ENCODE data around the gene RASAL1. TPM values are rescaled to one million over a fixed set of nuclear protein-coding genes. Genes with fewer than 3 reads are reported as not detected.

RASAL1 gene
- total and polyA plus RNA-seq, 2 experiments from 2014 or later: 2.7 to 8.2 TPM

DNA sequence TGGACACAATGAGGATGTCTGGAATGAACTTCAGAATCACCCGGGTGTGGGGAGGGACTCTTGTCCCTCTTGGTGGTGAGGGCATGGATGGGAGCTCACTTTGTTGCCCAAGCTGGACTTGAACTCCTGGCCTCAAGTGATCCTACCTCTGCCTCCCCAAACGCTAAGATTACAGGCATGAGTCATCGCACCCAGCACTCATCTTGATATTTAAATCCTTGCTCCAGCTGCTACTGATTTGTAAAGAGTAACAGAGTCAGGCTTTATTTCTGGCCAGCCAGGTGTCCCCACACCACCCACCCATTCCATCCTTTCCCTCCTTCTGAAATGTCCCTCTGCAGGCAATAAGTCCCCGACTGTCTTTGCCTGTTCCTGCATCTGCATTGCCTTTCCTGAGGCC is 44.8 kb upstream of the RASAL1 start:
- H3K27ac Mint-ChIP-seq: no peak overlapping the region
- H3F3A ChIP-seq (replicated peaks; ENCODE audit: low read depth): peaks cover under 1% of the 10 kb centered on the region; the same call in 1 of the 2 replicates
- TF ChIP-seq POLR2AphosphoS5 (IDR thresholded peaks at IDR 0.05; ENCODE audit: low read depth) (no peak), REST (IDR thresholded peaks at IDR 0.05; ENCODE audit: unreplicated experiment) (no peak), EZH2phosphoT487 (IDR thresholded peaks at IDR 0.05; ENCODE audit: unreplicated experiment) (no peak), EZH2 (IDR thresholded peaks at IDR 0.05; ENCODE audit: low read depth, unreplicated experiment) (no peak), STAT1 (IDR thresholded peaks at IDR 0.05; ENCODE audit: unreplicated experiment) (no peak), JUNB (IDR thresholded peaks at IDR 0.05; ENCODE audit: unreplicated experiment) (no peak), NANOG (IDR thresholded peaks at IDR 0.05; ENCODE audit: borderline replicate concordance) (no peak), CTCF (conservative IDR thresholded peaks at IDR 0.05; ENCODE audit: low read depth in 2 of 2) (no peak), ZNF114 (CRISPR knock-in tag; IDR thresholded peaks at IDR 0.05) (no peak), ZNF331 (CRISPR knock-in tag; IDR thresholded peaks at IDR 0.05; ENCODE audit: low read depth) (no peak)
- TF ChIP-seq, protein P1, sequence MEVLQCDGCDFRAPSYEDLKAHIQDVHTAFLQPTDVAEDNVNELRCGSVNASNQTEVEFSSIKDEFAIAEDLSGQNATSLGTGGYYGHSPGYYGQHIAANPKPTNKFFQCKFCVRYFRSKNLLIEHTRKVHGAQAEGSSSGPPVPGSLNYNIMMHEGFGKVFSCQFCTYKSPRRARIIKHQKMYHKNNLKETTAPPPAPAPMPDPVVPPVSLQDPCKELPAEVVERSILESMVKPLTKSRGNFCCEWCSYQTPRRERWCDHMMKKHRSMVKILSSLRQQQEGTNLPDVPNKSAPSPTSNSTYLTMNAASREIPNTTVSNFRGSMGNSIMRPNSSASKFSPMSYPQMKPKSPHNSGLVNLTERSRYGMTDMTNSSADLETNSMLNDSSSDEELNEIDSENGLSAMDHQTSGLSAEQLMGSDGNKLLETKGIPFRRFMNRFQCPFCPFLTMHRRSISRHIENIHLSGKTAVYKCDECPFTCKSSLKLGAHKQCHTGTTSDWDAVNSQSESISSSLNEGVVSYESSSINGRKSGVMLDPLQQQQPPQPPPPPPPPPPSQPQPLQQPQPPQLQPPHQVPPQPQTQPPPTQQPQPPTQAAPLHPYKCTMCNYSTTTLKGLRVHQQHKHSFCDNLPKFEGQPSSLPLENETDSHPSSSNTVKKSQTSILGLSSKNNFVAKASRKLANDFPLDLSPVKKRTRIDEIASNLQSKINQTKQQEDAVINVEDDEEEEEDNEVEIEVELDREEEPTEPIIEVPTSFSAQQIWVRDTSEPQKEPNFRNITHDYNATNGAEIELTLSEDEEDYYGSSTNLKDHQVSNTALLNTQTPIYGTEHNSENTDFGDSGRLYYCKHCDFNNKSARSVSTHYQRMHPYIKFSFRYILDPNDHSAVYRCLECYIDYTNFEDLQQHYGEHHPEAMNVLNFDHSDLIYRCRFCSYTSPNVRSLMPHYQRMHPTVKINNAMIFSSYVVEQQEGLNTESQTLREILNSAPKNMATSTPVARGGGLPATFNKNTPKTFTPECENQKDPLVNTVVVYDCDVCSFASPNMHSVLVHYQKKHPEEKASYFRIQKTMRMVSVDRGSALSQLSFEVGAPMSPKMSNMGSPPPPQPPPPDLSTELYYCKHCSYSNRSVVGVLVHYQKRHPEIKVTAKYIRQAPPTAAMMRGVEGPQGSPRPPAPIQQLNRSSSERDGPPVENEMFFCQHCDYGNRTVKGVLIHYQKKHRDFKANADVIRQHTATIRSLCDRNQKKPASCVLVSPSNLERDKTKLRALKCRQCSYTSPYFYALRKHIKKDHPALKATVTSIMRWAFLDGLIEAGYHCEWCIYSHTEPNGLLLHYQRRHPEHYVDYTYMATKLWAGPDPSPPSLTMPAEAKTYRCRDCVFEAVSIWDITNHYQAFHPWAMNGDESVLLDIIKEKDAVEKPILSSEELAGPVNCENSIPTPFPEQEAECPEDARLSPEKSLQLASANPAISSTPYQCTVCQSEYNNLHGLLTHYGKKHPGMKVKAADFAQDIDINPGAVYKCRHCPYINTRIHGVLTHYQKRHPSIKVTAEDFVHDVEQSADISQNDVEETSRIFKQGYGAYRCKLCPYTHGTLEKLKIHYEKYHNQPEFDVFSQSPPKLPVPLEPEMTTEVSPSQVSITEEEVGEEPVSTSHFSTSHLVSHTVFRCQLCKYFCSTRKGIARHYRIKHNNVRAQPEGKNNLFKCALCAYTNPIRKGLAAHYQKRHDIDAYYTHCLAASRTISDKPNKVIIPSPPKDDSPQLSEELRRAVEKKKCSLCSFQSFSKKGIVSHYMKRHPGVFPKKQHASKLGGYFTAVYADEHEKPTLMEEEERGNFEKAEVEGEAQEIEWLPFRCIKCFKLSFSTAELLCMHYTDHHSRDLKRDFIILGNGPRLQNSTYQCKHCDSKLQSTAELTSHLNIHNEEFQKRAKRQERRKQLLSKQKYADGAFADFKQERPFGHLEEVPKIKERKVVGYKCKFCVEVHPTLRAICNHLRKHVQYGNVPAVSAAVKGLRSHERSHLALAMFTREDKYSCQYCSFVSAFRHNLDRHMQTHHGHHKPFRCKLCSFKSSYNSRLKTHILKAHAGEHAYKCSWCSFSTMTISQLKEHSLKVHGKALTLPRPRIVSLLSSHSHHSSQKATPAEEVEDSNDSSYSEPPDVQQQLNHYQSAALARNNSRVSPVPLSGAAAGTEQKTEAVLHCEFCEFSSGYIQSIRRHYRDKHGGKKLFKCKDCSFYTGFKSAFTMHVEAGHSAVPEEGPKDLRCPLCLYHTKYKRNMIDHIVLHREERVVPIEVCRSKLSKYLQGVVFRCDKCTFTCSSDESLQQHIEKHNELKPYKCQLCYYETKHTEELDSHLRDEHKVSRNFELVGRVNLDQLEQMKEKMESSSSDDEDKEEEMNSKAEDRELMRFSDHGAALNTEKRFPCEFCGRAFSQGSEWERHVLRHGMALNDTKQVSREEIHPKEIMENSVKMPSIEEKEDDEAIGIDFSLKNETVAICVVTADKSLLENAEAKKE (CRISPR knock-in tag; IDR thresholded peaks at IDR 0.05): no peak
- H3K27me3 Mint-ChIP-seq (ENCODE audit: insufficient read depth, low read depth, poor library complexity): peaks cover 9% of the 10 kb centered on the region
- no peak for ATAC-seq
- H3K4me1 ChIP-seq (ENCODE audit: insufficient read depth): no peaks in the 10 kb centered on the region
- H2AFZ ChIP-seq: no peak overlapping the region
- peaks cover 20% of the 10 kb centered on the region for H3K36me3 ChIP-seq (ENCODE audit: insufficient read depth)
- no peak overlapping the region for H3K4me2 ChIP-seq
- H3K9me2 ChIP-seq (ENCODE audit: insufficient read depth): no peaks in the 10 kb centered on the region
- no peaks in the 10 kb centered on the region for H3K9me3 Mint-ChIP-seq
- H3K27ac ChIP-seq (ENCODE audit: low read depth): no peak overlapping the region
- H3K79me2 ChIP-seq (replicated peaks; ENCODE audit: insufficient read depth): peaks cover 35% of the 10 kb centered on the region
- DNase-seq (ENCODE audit: low spot score): no peak
- H3K4me1 Mint-ChIP-seq: no peaks in the 10 kb centered on the region
- no peaks in the 10 kb centered on the region for H3K27me3 ChIP-seq (ENCODE audit: insufficient read depth)
- H3K4me3 ChIP-seq: no peak overlapping the region
- H3K4me3 Mint-ChIP-seq: no peak overlapping the region
- H4K20me1 ChIP-seq (replicated peaks; ENCODE audit: insufficient read depth): peaks cover 20% of the 10 kb centered on the region
- peaks cover 58% of the 10 kb centered on the region for H3K36me3 Mint-ChIP-seq (ENCODE audit: low read depth)

All from GM23338 (cell line).